Liver (tissue), 3 donors: Measurements from ENCODE around the gene LSM6.

Experiments used
- CTCF ChIP-seq: fragments of 150-350 bp; IDR thresholded peaks from 2 replicates; pipeline ENCODE4 v1.5.1; 2017; ENCODE audit warnings: improper control_type of control experiment, low read depth, low read length; ENCODE audit not compliant: missing input control
- EGR1 ChIP-seq, 2 donors: IDR thresholded peaks; 2 replicates each; pipeline ENCODE4 v1.6.1; 2016 to 2018; ENCODE audit warnings: antibody characterized with exemption in 2 of 2, low read depth in 2 of 2
- GABPA ChIP-seq, 2 donors: IDR thresholded peaks in 1 of 2; conservative IDR thresholded peaks in 1 of 2; 2 replicates each; pipeline ENCODE4 v1.6.1; 2016; ENCODE audit warnings: antibody characterized with exemption in 2 of 2, mild to moderate bottlenecking in 1 of 2, moderate library complexity in 1 of 2
- MAX ChIP-seq: IDR thresholded peaks from 2 replicates; pipeline ENCODE4 v1.6.1; 2016; ENCODE audit warnings: antibody characterized with exemption
- NR2F2 ChIP-seq: IDR thresholded peaks from 2 replicates; pipeline ENCODE4 v1.6.1; 2016; ENCODE audit warnings: antibody characterized with exemption
- RAD21 ChIP-seq, 2 donors: IDR thresholded peaks; 2 replicates each; pipeline ENCODE4 v1.6.1; 2016; ENCODE audit warnings: antibody characterized with exemption in 2 of 2, mild to moderate bottlenecking in 2 of 2
- RXRA ChIP-seq, 2 donors: IDR thresholded peaks; 2 replicates each; pipeline ENCODE4 v1.6.1; 2017 to 2018; ENCODE audit warnings: antibody characterized with exemption in 2 of 2, mild to moderate bottlenecking in 1 of 2
- SP1 ChIP-seq: IDR thresholded peaks from 2 replicates; pipeline ENCODE4 v1.6.1; 2018; ENCODE audit warnings: antibody characterized with exemption, mild to moderate bottlenecking
- TAF1 ChIP-seq: conservative IDR thresholded peaks from 2 replicates; pipeline ENCODE4 v1.6.1; 2016; ENCODE audit warnings: antibody characterized with exemption, mild to moderate bottlenecking
- YY1 ChIP-seq: IDR thresholded peaks from 2 replicates; pipeline ENCODE4 v1.6.1; 2016; ENCODE audit warnings: antibody characterized with exemption, mild to moderate bottlenecking
- ZBTB33 ChIP-seq: IDR thresholded peaks from 2 replicates; pipeline ENCODE4 v1.6.1; 2016; ENCODE audit warnings: antibody characterized with exemption
- donor health status: healthy.
- donor health status: healthy.

- TF ChIP-seq CTCF, result no peak
- no peak for TF ChIP-seq RXRA (IDR thresholded peaks at IDR 0.05)
- TF ChIP-seq GABPA (IDR thresholded peaks at IDR 0.05 in 1 of 2, conservative IDR thresholded peaks at IDR 0.05 in 1 of 2), result no peak
- no peak for TF ChIP-seq NR2F2
- TF ChIP-seq MAX, result no peak
- no peak for TF ChIP-seq YY1
- TF ChIP-seq TAF1, result no peak
- TF ChIP-seq RAD21 (IDR thresholded peaks at IDR 0.05), result no peak
- TF ChIP-seq SP1, result no peak
- TF ChIP-seq ZBTB33, result no peak
- no peak for TF ChIP-seq EGR1 (IDR thresholded peaks at IDR 0.05; ENCODE audit: low read depth in 2 of 2)
Observed at GRCh38 chr4:146142768-146143167, 32.8 kb upstream of the LSM6 start.
